ENCODE results near the gene ANXA11.
"Not testable (repeated sequence)": the region's sequence is repeated elsewhere in the genome, so short reads cannot be mapped to it uniquely, and the experiment has no call there.

ANXA11 gene

DNA sequence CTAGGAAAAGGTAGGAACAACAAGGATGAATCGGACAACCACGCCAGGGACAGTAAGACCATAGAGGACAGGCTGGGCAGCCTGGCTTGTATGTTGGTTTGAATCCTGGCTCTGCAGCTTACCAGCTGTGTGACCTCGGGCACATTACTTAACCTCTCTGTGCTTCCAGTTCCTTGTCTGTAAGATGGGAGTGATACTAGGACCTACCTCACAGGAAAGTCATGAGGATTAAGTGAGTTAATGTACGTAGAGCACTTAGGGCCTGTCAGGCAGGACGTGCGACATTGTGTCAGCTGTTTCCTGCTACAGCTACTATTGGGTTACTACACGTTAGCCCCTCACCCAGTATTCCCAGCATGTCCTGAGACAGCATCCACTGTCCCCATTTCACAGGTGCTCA is 40.7 kb downstream of the ANXA11 start:
- no peak for DNase-seq

DNA sequence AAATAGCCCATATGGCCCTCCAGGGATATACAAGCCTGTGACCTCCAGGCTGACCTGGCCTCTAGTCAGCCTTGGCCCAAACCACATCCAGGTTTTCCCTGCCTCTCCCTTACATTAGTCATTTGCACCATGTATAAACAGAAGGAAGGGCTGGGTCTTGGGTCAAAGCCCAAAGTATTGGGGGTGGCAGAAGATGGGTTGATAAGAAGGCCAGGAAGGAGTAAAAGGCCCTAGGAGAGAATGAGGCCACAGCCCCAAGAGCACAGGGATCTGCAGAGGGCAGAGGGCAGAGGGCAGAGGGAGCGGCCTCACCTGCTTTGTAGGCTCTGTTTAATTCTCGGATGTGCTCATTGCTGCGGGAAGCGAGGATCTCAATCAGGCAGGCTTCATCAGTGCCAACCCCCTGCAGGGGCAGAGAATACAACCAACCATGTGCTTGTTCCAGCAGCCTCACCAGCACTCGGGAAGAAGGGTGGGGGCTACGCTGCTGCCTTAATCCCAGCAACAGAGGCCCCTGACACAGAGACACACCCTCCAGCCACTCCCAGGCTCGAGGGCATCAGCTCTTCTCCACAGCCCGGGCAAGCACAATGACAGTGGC is 41.5 kb downstream of the ANXA11 start:
- no peak for DNase-seq

DNA sequence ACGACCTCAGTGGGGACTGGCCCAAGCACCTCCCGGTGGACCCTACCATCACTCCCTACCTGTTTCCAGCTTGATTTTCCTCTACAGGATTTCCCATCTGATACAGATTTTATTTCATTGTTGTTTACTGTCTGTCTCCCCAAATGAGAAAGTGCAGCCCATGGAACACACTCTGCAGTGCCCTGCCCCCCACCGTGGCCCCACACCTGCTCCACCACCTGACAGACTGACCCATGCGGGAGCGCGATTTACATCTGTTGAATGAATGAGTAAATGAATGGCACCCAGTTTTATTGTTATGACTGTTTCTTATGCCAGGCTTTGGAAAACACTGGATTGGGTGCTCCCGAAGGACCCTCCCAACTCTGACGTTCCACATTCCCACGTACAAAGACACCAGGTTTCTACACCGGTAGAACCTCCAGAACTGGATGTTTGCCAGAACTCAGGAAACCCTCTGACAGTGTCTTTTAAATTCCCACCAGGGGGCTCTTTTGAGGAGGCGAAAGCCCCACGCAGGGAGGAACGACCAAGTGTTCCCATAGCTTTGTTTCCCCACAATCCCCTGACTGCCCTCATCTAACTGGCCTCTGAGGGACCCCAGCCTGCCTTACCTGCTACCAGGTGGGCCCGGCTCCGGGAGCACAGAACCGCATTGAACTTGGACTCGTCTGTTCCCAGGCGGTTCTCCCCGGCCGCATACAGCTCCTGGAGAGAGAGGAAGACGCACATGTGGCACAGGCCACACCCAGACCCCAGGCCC is 43.8 kb downstream of the ANXA11 start:
- no peak for DNase-seq

DNA sequence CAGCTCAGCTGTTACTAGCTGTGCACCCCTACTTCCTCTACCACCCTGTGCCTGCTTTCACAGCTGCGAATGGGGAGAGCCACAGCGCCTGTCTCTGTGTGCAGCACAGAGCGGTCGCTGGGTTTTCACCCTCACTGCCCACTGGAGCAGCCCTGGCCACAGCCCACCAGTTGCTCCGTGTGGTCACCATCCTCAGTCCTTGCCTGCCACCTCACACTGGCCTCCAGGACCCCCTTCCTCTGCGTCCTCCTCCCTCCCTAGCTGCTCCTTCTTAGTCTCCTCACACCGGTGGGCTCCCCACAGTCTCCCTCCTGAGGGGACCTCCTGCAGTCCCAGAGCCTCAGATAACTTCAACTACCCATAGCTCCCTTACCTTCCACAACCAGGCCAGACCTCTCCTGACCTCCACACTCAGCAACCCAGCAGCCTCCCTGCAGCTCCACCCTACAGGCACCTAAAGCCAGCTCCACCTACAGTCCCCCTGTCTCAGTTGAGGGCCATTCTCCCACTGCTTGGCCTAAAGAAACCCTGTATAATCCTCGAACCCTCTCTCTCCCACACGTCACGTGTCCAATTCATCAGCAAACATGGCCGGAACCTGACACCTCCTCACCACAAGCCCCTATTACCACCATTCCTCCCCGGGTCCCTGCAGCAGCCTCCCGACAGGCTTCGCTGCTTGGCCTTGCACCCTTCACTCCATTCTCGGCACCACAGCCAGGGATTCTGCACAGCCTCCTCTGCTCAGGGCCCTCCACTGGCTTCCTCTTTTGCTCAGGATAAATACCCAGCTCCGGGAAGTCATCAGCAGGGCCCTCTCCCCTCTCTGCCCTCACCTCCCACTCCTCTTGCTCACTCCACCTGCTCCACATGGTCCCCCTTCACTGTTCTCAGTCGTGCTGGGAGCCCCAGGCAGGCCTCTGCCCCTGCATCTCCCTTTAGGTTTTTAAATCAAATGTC is 44.7 kb downstream of the ANXA11 start:
- no peak for DNase-seq

DNA sequence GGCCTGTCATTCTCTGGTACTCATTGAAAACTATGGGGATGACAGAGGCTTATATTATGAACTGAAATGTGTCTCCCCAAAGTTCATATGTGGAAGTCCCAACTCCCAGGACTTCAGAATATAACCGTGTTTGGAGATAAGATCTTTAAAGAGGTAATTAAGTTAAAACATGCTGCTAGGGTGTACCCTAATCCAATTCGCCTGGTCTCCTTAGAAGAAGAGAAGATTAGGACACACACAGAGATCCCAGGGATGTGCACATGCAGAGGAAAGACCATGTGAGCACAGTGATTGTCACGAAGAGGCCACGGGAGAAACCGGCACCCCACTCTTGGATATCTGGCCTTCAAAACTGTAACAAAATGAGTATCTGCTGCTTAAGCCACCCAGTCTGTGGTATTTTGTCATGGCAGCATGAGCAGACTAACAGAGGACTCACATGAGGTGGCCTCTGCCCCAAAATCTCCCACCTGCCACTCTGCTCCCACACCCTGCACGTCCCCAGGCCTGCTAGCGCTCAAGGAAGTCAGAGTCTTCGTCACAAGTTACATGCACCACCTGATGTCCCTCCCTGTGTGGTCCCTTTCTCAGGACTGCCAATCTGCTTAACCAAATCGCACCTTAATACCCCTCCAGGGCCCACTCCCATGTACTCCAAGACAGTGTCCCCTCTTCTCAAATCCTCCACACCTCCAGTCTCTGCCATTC is 46.0 kb downstream of the ANXA11 start:
- DNase-seq, result no peak

DNA sequence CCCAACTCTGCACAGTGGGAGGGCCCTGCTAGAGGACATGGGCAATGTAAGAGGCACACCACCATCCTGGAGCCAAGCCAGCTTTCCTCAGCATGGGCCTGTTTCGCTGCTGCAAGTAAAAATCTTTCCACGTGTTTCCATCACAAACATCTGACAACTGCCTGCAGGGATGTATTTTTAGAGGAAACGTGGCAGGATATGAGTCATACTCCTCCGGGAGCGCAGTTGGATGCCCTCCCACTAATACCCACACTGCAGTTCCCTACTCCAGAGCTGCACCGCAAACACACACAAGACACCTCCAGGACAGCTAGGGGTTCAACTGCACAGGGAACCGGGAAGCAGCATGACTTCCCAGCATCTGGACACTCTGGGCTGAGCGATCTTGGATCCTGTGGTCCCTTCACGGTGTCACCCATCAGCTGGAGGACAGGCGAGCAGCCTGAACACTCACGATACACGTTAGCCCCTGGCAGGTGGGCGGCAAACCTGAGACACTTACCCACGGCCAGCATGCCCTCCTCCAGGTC is 46.7 kb downstream of the ANXA11 start:
- no peak for DNase-seq

DNA sequence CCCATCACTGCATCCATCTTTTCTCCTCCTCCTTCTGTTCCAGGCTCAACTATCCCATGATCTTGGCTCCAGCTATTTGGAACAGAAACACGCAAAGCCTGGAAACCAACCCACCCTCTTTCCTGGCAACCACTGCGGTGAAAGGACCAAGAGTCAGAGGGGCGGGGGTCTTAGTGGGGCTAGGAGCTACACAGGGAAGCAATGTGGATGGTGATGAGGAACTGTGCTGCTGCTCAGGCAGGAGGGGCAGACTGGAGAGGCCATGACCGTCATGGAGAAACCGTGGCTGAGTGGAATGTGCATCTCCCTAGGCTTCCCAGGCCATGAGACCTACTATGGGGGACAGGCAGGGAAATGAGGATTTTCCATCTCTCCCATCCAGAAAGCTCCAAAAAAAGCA is 47.2 kb downstream of the ANXA11 start:
- no peak for DNase-seq

DNA sequence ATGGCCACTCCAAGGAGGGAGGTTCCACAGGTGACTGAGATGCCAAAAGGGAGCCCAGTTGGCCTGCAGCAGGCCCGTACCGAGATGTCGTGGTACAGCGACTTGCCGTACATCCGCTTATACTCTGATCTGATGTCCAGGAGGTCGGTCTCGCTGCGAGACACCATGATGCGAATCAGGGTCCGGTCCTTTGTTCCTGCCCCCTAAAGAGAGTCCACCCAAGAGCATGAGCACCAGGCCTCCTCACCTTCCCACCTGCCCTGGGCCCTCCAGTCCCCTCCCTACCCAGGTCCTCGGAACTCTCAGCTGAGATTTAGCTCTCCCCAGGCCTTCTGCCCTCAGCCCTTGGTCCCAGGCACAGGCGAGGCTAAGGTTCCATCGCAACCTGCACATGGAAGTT is 47.8 kb downstream of the ANXA11 start:
- DNase-seq, result no peak

DNA sequence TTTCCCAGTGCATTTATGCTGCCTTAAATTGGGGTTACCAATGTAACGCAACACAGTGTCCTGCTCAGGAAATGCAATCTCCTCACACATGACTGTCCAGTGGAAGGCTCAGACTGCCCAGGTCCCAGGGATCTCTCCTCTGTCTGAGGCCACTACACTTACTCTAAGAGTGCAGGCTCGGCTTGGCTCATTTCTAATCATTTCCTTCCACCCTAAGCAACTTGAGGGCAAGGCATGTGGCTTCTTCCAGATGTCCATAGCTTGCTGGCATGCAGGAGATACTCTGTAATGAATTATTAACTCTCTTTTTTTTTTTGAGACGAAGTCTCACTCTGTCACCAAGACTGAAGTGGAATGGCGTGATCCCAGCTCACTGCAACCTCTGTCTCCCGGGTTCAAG is 49.1 kb downstream of the ANXA11 start:
- no peak for DNase-seq

DNA sequence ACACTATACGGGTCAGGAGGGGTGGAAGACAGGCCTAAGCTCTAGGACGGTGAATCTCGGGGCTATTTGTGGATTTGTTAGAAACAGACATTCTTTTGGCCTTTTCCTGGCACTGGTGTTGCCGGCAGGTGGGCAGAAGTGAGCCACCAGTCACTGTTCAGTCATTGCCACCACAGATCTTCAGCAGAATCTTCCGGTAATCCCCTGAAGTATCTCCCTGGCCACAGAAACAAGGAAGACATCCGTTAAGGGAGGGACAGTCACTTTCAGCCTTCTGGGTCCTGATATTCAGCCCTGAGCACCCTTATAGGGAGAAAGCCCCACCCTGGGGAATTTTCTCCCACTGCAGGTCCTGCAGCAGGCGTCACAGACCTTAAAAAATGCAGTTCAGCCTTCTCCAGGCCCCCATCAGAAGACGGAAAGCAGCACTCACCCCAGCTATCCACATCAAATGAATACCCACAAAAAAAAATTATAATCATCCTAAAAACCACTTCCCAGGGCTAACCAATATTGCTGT is 49.6 kb downstream of the ANXA11 start:
- DNase-seq, result no peak

DNA sequence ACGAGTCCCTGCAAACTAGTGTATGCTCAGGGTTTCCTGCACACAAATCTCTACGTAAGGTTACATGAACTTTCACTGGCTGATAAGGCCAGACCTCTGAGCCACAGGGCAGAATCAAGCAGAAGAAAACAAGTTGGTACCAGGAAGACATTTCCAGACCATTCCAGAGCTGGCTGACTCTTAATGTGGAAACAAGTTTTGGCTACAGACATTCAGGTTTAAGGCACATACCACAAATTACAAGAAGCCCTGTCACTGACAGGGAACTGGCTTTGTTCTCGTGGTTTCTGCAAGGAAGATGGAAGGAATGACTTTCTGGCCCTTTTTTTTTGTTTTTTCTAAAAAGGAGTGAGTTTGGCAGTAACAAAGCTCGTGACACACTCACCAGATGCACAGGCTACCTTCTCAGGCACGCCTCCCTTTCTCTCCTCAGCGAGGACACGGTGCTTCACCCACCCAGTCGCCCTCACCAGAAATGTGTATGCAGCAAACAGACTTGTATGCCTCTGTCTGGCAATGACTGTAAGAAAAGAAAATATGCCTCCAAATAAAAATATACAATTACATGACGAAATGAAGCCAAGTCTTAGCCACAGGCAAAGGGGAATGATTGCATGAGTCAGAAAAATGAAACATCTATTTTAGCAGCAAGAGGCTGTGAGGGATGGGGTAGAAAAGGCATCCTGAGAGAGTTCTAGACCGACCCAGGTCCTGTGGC is 50.2 kb downstream of the ANXA11 start:
- DNase-seq, result no peak

DNA sequence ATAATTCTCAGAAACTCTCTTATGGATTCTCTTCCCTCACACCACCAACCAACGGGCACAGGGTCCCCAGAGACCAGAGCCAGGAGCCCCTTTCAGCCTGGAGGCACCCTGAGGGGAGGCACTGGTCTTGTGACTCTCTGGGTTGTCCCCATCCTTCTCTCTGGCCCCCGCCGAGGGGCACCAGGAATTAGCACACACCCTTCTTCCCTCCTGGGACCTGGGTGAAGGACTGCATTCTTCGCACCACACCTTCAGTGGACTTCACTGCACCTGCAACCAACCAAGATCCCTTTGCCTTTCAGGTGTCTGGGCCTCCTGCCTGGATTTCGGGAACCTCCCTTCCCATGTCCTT is 50.7 kb downstream of the ANXA11 start:
- DNase-seq, result no peak

DNA sequence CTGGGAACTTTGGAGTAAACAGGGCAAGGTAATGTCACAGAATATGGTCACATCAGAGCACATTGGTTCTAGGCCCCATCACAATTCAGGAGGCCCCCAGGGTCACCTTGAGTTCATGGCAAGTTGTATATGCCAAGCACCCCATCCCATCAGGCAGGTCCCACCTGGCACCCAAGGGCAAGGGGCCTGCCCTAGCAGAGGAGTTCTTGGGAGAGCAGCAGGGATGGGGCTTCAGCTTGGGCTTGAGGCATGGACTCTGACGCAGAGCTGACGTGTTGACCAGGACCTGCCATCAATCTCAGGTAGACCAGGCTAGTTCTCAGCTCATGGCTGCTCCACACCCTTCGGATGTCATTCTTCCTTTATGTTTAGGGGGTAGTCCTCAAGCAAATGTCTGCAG is 51.9 kb downstream of the ANXA11 start:
- DNase-seq, result no peak

DNA sequence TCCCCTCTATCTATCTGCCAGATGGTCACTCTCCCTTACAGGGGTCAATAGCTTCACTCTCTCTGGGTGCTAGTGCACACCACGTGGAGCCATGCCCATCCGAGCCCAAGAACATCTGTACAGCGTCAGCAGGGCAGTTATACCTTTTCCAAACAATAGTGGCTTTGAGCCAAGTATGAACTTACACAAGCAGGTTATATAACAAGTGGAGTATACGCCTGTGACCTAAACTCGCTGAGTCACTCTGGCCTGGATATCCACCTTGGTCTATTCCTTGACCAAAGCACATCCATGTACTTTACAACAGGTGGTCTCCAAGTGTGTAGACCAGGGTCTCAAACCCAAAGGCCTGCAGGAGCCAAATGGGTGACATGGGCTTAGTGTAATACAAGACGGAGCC is 52.5 kb downstream of the ANXA11 start:
- no peak for DNase-seq

DNA sequence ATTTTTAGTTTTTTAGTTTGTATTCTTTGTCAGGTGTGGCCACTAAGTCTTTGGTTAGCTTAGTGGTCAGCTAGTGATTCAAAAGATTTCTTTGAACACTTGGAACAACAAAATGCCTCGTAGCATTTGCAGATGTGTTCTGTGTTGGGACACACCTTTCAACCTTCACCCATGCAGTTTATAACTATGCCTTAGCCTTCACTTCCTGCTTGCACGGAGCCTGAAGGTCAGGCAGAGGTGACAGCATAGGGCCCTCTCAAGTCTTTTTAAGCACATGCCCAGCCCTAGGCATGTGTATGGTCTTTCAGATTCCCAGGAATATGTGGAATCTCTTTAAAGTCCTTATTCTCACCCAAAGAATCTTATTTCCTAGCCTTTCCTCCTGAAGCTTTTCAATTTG is 55.2 kb downstream of the ANXA11 start:
- DNase-seq, result no peak

DNA sequence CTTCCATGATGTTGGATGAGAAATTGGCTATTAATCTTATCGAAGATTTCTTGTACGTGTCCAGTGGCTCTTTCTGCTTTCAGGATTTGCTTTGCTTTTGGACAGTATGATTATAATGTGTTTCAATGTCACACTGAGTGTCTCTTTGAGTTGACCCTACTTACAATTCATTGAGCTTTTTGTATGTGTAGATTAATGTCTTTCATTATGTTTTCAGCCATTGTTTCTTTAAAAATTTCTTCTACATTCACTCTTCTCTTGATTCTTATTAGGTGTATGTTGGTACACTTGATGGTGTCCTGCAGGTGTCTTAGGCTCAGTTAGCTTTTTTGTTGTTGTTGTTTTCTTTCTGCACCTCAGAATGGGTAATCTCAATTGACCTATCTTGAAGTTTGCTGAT is 56.2 kb downstream of the ANXA11 start:
- no peak for DNase-seq

DNA sequence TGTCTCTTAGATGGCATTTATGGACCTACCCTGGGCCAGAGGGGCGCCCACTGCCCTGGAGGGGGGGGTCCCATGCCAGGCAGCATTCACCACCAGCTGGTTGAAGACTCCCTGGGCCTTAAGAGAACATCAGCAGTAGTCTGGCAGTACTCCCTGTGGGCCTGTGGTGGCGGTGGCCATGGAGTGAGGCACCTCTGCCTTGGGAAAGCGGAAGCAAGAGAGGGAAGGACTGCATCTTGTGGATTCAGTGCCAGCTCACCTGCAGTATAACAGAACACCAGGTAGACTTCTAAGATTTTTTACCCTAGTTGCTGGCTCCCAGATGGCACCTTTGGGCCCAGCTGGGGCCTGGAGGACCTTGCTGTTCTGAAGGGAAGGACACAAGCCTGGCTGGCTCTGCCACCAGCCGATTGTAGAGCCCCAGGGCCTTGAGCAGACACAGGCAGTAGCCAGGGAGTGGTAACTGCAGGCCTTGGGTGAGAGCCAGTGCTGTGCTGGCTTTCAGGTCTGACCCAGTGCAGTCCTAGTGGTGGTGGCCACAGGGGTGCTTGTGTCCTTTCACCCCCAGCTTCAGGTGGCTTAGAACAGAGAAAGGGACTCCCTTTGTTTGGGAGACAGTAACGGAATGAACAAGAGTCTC is 57.1 kb downstream of the ANXA11 start:
- no peak for DNase-seq

DNA sequence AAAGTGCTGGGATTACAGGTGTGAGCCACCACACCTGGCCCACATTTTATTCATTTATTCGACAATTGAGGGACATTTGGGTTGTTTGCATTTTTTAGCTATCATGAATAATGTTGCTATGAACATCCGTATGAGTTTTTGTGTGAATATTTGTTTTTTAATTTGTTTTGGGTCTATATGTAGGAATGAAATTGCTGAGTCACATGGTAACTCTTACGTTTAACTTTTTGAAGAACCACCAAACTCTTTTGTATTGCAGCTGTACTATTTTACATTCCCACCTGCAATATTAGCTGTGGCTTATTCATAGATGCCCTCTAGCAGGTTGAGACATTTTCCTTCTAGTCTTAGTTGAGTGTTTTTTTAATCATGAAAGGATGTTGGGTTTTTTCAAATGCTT is 58.4 kb downstream of the ANXA11 start:
- DNase-seq, result no peak

DNA sequence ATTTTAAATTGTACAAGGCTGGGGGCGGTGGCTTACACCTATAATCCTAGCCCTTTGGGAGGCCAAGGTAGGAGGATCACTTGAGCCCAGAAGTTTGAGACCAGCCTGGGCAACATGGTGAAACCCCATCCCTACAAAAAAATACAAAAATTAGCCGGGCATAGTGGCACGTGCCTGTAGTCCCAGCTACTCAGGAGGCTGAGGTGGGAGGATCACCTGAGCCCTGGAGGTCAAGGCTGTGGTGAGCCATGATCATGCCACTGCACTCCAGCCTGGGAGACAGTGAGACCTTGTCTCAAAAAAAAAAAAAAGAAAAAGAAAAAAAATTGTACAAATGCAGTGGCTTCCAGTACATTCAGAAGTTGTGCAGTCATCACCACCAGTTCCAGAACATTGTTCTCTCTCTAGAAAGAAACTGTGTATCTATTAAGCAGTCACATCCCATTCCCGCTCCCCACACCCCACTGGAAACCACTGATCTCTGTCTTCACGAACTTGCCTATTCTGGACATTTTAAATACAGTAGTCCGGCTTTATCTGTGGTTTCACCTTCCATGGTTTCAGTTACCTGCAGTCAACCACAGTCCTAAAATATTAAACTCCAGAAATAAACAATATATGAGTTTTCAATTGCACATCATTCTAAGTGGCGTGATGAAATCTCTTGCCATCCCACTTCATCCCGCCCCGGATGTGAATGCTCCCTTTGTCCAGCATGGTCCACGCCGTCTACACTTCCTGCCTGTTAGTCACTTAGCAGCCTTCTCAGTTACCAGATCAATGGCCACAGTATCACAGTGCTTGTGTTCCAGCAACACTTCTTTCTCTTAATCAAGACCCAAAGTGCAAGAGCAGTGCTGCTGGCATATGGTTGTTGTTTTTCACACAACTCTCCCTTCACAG is 59.7 kb downstream of the ANXA11 start:
- not testable (repeated sequence) for DNase-seq

DNA sequence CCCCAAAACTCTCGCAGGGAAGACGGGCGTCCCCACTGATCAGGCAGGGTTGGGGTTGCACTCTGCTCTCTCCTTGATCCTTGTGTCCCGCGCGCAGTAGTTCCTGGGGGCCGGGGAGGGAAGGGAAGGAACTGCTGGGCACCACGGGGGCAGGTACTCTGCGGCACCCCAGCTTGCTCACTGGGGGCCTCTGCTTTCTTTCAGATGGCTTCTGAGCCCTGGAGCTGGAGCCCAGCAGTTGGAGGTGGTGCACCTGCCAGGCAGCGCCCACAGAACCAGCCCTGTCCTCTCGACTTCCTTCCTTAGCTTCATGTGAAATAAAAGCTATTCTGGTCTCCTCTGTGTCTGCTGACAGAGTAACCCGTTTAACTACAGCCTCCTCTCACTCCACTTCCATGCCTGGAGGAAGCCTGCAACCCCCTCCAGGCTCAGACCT is 60.6 kb downstream of the ANXA11 start:
- DNase-seq, result no peak
